PC-3 (cell line): Measurements from ENCODE around the gene TIGD2.

Experiments used
- CTCF ChIP-seq: fragments of 300-600 bp; sonication (generic); conservative IDR thresholded peaks from 2 replicates; pipeline ENCODE4 v1.5.1; 2017; ENCODE audit warnings: antibody characterized with exemption, low read depth, mild to moderate bottlenecking, low read length
- EZH2 ChIP-seq: fragments of 300-600 bp; sonication (generic); IDR thresholded peaks from one replicate; pipeline ENCODE4 v1.6.1; 2017; ENCODE audit warnings: antibody characterized with exemption, mild to moderate bottlenecking, low read length; ENCODE audit not compliant: unreplicated experiment
- EZH2phosphoT487 ChIP-seq: fragments of 300-600 bp; sonication (generic); IDR thresholded peaks from 2 replicates; pipeline ENCODE4 v1.6.1; 2018; ENCODE audit warnings: mild to moderate bottlenecking, antibody characterized with exemption, low read length, borderline replicate concordance

GRCh38 chr4:89123451-89123851 is 12.1 kb downstream of the TIGD2 start:
- TF ChIP-seq CTCF = no peak
- TF ChIP-seq EZH2 = no peak
- no peak for TF ChIP-seq EZH2phosphoT487
